SK-N-SH treated with all-trans-retinoic acid at 6 μM for 48 hours (cell line): ENCODE data around the gene TOP2A.

Experiments
- CSDC2 ChIP-seq: fragments of 250-450 bp; sonication (Bioruptor Pico); IDR thresholded peaks from 2 replicates; pipeline ENCODE4 v1.5.0; 2020; ENCODE audit warnings: mild to moderate bottlenecking, moderate library complexity
- RARB ChIP-seq: fragments of 250-450 bp; sonication (Bioruptor Pico); IDR thresholded peaks from 2 replicates; pipeline ENCODE4 v1.8.0; 2021; ENCODE audit warnings: mild to moderate bottlenecking, moderate library complexity
- ZFP30 ChIP-seq: fragments of 450-650 bp; formaldehyde crosslinking; IDR thresholded peaks from 2 replicates; pipeline ENCODE4 v1.5.0; 2022; ENCODE audit warnings: mild to moderate bottlenecking, moderate library complexity
- TF ChIP-seq, protein P1 (sequence below): fragments of 250-450 bp; sonication (Bioruptor Pico); IDR thresholded peaks from 2 replicates; pipeline ENCODE4 v1.8.0; 2020; ENCODE audit warnings: mild to moderate bottlenecking, moderate library complexity, borderline replicate concordance

DNA sequence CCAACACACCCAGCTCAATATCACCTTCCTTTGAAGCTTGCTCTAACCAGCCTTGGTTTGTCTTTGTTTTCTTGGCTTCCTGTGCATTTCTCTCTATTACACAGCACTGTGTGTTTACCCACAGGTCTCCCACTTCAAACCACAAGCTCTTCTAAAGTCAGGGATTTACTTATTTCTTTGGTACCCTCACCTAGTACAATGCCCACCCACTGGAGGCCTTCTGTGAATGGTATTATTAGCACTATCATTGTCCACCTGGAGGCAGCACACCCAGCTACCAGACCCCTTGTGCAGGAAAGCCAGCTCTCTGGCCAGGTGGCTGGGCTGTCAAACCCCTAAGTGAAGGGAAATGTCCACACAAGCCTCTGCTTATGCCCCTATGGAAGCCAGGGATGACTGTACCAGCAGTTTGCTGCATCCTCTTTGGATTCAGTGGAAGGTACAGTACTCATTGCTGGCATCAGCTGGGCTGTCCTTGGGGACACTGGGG, 9.4 kb upstream of the TOP2A start:
- TF ChIP-seq RARB (CRISPR knock-in tag), result no peak
- TF ChIP-seq, protein P1, sequence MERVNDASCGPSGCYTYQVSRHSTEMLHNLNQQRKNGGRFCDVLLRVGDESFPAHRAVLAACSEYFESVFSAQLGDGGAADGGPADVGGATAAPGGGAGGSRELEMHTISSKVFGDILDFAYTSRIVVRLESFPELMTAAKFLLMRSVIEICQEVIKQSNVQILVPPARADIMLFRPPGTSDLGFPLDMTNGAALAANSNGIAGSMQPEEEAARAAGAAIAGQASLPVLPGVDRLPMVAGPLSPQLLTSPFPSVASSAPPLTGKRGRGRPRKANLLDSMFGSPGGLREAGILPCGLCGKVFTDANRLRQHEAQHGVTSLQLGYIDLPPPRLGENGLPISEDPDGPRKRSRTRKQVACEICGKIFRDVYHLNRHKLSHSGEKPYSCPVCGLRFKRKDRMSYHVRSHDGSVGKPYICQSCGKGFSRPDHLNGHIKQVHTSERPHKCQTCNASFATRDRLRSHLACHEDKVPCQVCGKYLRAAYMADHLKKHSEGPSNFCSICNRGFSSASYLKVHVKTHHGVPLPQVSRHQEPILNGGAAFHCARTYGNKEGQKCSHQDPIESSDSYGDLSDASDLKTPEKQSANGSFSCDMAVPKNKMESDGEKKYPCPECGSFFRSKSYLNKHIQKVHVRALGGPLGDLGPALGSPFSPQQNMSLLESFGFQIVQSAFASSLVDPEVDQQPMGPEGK (CRISPR knock-in tag), result no peak
- TF ChIP-seq CSDC2 (CRISPR knock-in tag), result no peak
- TF ChIP-seq ZFP30 (CRISPR knock-in tag), result no peak
